ENCODE results near the gene HLF. TPM values are rescaled to one million over a fixed set of nuclear protein-coding genes. Genes with fewer than 3 reads are reported as not detected.

The HLF gene
- total RNA-seq, 1 experiment from 2014 or later: not detected

DNA sequence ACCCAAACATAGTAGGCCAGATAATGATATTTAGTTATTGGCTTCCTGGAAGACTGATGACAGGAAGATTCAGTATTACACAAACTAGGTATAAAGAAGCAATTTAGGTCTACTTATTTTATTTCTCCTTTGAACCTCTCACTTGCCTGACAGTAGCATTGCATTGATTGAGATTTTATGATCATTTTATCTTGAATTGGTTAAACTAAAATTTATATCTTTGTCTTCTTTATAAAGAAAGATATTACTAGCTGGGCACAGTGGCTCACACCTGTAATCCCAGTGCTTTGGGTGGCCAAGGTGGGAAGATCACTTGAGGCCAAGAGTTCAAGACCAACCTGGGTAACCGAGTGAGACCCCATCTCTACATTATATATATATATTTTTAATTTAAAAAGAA lies 14.4 kb downstream of the HLF start:
- Histone ChIP-seq H2AFZ (no peak overlapping the region), H4K20me1 (ENCODE audit: insufficient read depth) (no peaks in the 10 kb centered on the region), H3F3A (ENCODE audit: insufficient read depth, low read depth) (0 out of 2 replicates have a peak, but pooled peaks cover 5% of the 10 kb centered on the region), H3K27ac (no peak overlapping the region), H3K4me1 (replicated peaks; ENCODE audit: insufficient read depth) (peaks cover 8% of the 10 kb centered on the region; the same call in 1 of the 2 replicates), H3K79me2 (ENCODE audit: low read depth) (no peaks in the 10 kb centered on the region), H3K9me3 (ENCODE audit: insufficient read depth, low read depth) (no peaks in the 10 kb centered on the region), H3K9me2 (ENCODE audit: insufficient read depth) (no peaks in the 10 kb centered on the region), H3K36me3 (ENCODE audit: low read depth) (no peaks in the 10 kb centered on the region), H3K4me2 (no peak overlapping the region), H3K4me3 (no peak overlapping the region), H3K27me3 (ENCODE audit: insufficient read depth, low read depth) (no peaks in the 10 kb centered on the region)
- no TSS peak for BruUV-seq (replicated peaks)
- intact Hi-C loops (cut with micrococcal nuclease; ENCODE audit: unreplicated experiment): no loop called here
- ChIA-PET CTCF (no interaction called here), POLR2A (ENCODE audit: unreplicated experiment) (no interaction called here)
- TF ChIP-seq EZH2 (IDR thresholded peaks at IDR 0.05; ENCODE audit: low read depth): no peak
- TF ChIP-seq CTCF (conservative IDR thresholded peaks at IDR 0.05): no peak
- DNase-seq: no peak

DNA sequence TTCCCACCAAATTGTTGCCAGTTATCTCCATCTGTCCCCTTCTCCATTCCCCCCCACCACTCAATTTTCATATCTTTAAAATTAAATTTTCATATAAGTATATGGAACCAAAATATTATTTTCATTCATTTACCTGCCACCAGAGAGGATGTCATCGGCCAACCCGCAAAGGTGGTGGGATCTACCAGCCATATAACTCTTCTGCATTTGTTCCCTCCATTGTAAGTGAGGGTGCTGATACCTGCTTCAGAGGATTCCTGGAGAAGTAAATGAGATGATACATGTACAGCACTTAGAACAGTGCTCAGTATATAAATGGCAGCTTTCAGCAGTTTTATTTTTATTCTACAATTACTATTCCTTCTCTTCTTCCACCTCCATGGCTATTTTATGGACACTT lies 15.0 kb downstream of the HLF start:
- 0 out of 2 replicates have a peak, but pooled peaks cover 5% of the 10 kb centered on the region for H3F3A ChIP-seq (ENCODE audit: insufficient read depth, low read depth)
- TF ChIP-seq EZH2 (IDR thresholded peaks at IDR 0.05; ENCODE audit: low read depth) (no peak), CTCF (conservative IDR thresholded peaks at IDR 0.05) (no peak)
- H3K9me3 ChIP-seq (ENCODE audit: insufficient read depth, low read depth): no peaks in the 10 kb centered on the region
- POLR2A ChIA-PET (ENCODE audit: unreplicated experiment): no interaction called here
- no peak overlapping the region for H2AFZ ChIP-seq
- no peaks in the 10 kb centered on the region for H3K9me2 ChIP-seq (ENCODE audit: insufficient read depth)
- no peaks in the 10 kb centered on the region for H3K79me2 ChIP-seq (ENCODE audit: low read depth)
- intact Hi-C loops (cut with micrococcal nuclease; ENCODE audit: unreplicated experiment): no loop called here
- peaks cover 8% of the 10 kb centered on the region; the same call in 1 of the 2 replicates for H3K4me1 ChIP-seq (replicated peaks; ENCODE audit: insufficient read depth)
- BruUV-seq (replicated peaks): no TSS peak
- no peak overlapping the region for H3K4me3 ChIP-seq
- H3K36me3 ChIP-seq (ENCODE audit: low read depth): no peaks in the 10 kb centered on the region
- H4K20me1 ChIP-seq (ENCODE audit: insufficient read depth): no peaks in the 10 kb centered on the region
- no peak overlapping the region for H3K27ac ChIP-seq
- H3K27me3 ChIP-seq (ENCODE audit: insufficient read depth, low read depth): no peaks in the 10 kb centered on the region
- DNase-seq: no peak
- no peak overlapping the region for H3K4me2 ChIP-seq
- CTCF ChIA-PET: no interaction called here

DNA sequence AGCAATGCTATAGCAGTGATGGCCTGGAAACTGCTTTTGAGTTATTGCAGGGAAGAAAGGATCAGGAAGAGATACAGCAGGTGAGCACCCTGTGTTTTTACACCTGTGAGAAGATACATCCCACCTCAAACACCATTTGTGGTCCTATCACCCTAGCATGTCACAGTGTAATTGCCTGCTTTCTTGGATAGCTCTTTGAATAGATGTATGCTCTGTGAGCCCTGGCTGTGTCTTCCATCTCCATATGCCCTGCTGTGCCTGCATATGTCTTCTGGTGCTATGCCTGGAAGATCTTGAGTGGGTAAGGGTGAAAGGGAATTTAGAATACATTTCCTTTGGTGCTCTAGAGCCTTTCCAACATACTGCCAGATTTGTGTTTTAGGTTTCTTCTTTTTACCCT lies 15.5 kb downstream of the HLF start:
- 0 out of 2 replicates have a peak, but pooled peaks cover 5% of the 10 kb centered on the region for H3F3A ChIP-seq (ENCODE audit: insufficient read depth, low read depth)
- no peak overlapping the region for H3K4me2 ChIP-seq
- peaks cover 8% of the 10 kb centered on the region; the same call in 1 of the 2 replicates for H3K4me1 ChIP-seq (replicated peaks; ENCODE audit: insufficient read depth)
- no peaks in the 10 kb centered on the region for H3K36me3 ChIP-seq (ENCODE audit: low read depth)
- H3K9me2 ChIP-seq (ENCODE audit: insufficient read depth): no peaks in the 10 kb centered on the region
- POLR2A ChIA-PET (ENCODE audit: unreplicated experiment): no interaction called here
- intact Hi-C loops (cut with micrococcal nuclease; ENCODE audit: unreplicated experiment): no loop called here
- no peak overlapping the region for H3K27ac ChIP-seq
- DNase-seq: no peak
- H3K27me3 ChIP-seq (ENCODE audit: insufficient read depth, low read depth): no peaks in the 10 kb centered on the region
- no TSS peak for BruUV-seq (replicated peaks)
- H4K20me1 ChIP-seq (ENCODE audit: insufficient read depth): no peaks in the 10 kb centered on the region
- no peaks in the 10 kb centered on the region for H3K9me3 ChIP-seq (ENCODE audit: insufficient read depth, low read depth)
- H3K4me3 ChIP-seq: no peak overlapping the region
- CTCF ChIA-PET: no interaction called here
- TF ChIP-seq EZH2 (IDR thresholded peaks at IDR 0.05; ENCODE audit: low read depth) (no peak), CTCF (conservative IDR thresholded peaks at IDR 0.05) (no peak)
- no peak overlapping the region for H2AFZ ChIP-seq
- no peaks in the 10 kb centered on the region for H3K79me2 ChIP-seq (ENCODE audit: low read depth)

All from PC-9 (cell line).